ENCODE measurements around the gene SFTPD.
"Not testable (repeated sequence)": the region's sequence is repeated elsewhere in the genome, so short reads cannot be mapped to it uniquely, and the experiment has no call there.

The SFTPD gene

GRCh38 chr10:79923669-79924068 is 25.2 kb downstream of the SFTPD start:
- DNase-seq = no peak

- no peak for DNase-seq
Measured at GRCh38 chr10:79923145-79923544, 25.8 kb downstream of the SFTPD start.

- DNase-seq = not testable (repeated sequence)
Measured at GRCh38 chr10:79922011-79922412, 26.9 kb downstream of the SFTPD start.

- DNase-seq = not testable (repeated sequence)
Measured at GRCh38 chr10:79915838-79916237, 33.1 kb downstream of the SFTPD start.

DNA sequence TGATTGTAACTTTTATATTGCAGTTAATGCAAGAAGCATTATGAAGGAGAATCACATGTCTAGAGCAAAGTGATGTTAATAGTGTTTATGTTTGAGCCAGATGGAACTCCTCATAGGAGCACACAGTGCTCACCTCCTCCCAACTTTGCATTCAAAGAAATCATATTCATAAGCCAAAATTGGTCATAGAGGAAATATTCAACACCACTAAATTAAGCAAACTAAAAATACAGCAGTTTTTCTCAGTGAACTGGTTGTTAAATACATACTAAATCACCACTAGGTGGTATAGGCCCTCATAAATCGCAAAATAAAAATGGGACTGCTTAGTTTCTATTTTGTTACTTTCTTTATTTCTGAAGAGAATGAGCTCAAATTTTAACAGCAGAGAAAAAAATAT is 34.4 kb downstream of the SFTPD start:
- DNase-seq = not testable (repeated sequence)

GRCh38 chr10:79910836-79911235 is 38.1 kb downstream of the SFTPD start:
- DNase-seq = no peak

DNA sequence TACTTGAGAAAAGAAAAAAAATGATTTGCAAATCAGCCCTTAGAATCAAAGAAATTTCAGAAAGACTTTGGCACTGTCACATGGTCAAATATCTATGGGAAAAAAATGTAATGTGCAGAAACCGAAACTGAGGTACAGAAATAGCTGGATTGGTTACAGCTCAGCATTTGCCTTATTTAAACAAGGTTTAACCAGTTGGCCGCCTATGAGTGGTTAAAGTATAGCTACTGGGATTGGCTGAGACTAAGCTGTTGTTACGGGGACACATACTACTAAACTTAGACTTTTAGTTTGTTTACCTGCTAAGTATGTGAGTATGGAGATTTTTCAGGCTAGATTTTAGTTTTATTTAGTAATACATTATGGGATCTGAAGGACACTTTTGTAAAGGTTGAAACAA is 38.6 kb downstream of the SFTPD start:
- DNase-seq = no peak

DNA sequence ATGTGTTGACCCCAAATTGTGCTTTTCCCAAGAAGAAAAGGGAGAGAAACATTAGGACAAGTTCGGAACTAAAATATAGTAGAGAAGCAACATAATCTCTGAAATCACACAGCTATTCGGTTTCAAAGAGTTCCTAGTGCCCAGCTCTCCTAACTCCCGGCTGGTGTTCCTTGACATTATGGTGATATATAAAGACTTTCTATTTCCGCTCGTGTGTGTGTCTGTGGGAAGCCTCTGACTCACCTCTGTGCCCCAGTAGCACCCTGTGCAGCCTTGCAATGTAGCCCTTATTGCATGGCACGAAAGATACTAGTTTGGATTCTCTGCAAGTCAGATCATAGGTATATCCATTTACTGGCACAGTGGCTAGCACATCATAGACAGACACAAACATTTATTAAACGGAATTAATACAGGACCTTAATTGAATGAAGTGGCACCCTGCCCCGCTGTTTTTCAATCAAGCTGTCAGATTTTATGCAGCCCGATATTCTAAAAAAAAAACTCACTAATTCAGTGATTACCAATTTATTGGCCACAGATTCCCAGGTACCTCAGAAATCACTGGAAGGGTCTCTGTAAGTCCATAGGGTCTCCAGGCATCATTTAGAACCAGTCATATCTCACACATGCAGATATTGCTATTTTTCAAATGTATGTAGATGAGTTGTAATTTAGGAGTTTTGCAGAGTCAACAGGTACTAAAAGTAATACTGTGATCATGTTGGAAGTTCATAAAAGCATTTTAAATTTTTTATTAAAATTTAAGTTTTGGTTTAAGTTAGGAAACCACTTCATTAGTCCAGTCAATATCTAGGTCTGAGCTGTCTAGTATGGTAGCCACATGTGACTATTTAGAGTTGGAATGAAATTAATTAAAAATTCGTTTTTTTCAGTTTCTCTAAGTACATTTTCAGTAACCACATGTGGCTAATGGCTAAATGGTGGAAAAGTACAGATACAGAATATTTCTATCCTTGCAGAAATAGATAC is 43.3 kb downstream of the SFTPD start:
- no peak for DNase-seq

DNA sequence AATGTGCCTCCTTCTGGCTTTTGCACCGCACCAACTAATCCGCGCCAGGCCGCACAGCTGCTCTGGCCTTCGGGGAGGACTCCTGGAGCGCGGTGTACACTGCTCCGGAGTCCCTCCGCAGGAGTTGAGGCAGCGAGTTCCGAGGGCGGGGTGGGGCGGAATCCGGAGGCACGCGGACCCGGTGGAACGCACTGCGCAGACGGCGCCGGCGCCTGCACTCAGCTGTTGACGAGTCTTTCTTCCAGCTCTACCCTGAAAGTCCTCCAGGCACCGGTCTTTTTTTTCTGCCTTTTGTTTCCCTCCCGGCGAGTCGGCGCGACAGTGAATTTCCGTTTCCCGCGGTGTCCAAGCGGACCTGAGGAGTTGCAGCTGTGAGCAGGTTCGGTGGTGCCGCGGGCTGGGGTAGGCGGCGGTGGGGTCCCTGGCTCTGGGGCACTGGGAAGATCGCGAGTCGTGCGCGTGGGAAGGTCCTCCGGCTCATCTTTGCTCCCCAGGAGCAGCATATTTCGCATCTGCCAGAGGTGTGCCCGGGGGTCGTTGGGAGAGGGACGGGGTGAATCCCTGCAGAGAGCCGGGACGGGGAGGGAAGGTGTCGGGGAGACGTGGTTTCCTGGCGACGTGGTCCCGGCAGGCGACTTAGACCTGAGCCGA is 44.1 kb downstream of the SFTPD start:
- DNase-seq = peak; percentile 26

DNA sequence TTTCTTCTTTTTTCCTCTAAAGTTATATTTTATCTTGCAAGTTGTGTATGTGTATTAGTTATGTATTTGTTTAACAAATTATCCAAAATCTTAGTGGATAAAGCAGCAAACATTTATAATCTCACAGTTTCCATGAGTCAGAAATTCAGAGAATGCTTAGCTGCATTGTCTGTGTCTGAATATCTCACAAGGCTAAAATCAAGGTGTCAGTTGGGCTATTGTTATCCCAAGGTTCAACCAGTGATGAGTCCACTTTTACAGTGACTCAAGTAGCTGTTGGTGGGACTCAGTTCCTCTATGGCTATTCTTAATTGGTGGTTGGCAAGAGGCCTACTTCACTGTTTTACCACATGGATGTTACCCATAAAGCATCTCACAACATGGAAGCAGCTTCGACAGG is 47.3 kb downstream of the SFTPD start:
- DNase-seq = not testable (repeated sequence)

DNA sequence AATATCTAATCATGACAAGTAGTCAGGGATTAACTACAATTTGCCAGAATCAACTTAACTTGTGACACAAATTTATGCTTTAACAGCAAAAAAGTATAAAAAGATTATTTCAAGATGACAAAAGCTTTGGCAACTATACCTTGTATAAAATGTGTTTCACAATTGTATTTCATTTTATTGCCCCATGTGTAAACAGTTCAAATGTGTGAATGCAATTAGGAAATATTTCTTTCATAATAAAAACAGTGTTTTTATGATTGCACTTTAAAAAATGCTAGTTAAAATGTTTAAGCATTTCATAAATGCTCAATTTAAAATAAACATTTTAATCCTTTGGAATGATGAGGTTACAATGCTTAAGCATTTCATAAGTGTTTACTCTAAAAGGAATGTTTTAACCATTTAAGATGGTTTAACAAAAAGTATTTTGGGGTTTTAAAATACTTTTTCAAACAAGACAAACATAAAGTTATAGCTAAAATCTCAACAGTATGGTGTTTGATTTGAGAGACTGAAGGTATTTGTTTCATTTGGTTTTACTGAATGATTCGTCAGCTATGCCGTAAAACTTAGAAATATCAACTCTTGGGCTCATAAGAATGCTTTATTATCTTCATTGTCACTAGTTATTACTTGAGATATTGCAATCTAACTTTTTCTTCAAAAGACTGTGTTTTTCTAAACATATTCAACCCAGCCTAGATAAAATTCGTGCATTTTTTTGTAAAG is 50.1 kb downstream of the SFTPD start:
- no peak for DNase-seq

DNA sequence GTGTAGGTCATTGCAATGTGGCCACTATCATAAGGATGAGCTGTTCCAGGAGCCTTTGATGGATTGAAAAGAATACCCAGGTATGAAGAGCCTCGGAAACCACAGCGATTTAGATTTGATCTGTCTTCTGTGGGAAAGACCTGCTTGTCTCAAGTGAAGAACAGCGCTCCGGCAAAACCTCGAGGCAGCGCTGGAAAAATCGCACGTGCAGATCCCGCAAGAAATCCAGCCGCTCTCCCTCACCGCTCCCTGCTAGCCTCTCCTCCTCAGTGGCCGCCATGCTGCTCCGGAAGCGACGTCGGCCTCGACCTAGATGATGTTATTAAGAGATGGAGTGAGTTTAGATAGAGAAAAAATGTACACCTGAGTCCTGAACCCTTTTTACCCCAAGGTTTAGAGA is 56.0 kb downstream of the SFTPD start:
- DNase-seq = not testable (repeated sequence)

GRCh38 chr10:79890469-79890868 is 58.4 kb downstream of the SFTPD start:
- DNase-seq = no peak

DNA sequence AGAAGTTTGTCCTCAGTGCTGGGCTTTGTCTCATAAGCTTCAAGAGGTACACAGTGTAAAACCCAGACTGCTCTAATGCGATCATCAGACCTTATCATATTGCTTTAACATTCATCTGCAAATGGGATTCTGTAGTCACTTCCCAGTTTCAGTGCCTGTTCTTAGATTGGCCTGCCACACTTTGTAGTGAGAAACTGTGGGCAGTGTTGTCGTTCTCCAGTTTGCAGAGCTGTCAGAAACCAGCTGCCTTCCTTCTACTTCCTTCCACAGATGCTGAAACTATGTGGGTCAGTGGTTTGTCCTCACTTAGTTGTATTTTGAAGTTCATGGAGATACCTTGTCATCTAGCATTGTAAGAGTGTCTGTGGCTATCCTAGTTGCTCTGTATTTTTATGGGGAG is 59.9 kb downstream of the SFTPD start:
- not testable (repeated sequence) for DNase-seq
